Measurements from ENCODE around the gene TAF1A. TPM values are rescaled to one million over a fixed set of nuclear protein-coding genes. Genes with fewer than 3 reads are reported as not detected.
"Not testable (repeated sequence)": the region's sequence is repeated elsewhere in the genome, so short reads cannot be mapped to it uniquely, and the experiment has no call there.

Gene TAF1A
- total RNA-seq, 2 experiments from 2014 or later: 18.5 to 21.1 TPM

- intact Hi-C loops (cut with DNase I, micrococcal nuclease): loop anchor here (1.0 to 10.0 kb wide), 6 partner anchors 15 to 1174 kb away; partner anchors contain the start of gene DUSP10 (in 1 of the 2)
- ChIA-PET CTCF (interaction anchor here (0.8 to 3.9 kb wide), 4 partner anchors 15 to 34 kb away, joined by 3 to 39 read pairs (median 4); no protein-coding TSS in a partner anchor), POLR2A (interaction anchor here (1.1 kb wide), 1 partner anchor 94 kb away, joined by 3 read pairs; no protein-coding TSS in a partner anchor)
- Mint-ChIP-seq H3K4me1 (peaks cover 31% of the 10 kb centered on the region), H3K4me3 (peak overlapping the region; percentile 83), H3K36me3 (ENCODE audit: low read depth) (peaks cover 20% of the 10 kb centered on the region), H3K27ac (peak overlapping the region; percentile 65), H3K27me3 (peaks cover 7% of the 10 kb centered on the region), H3K9me3 (ENCODE audit: low read depth) (no peaks in the 10 kb centered on the region)
- DNase-seq (peak; percentile 39), ATAC-seq (no peak)
These were observed 29.3 kb upstream of the TAF1A start for GRCh38 chr1:222618880-222619596.

GRCh38 chr1:222618001-222618879, 28.5 kb upstream of the TAF1A start, which contains the start of gene MIA3:
MIA3 (plus strand) TSS chr1:222618097; CDS start chr1:222618111, 14 bp downstream.
- CTCF ChIA-PET: interaction anchor here (3.9 kb wide), 1 partner anchor 16 kb away, joined by 39 read pairs; no protein-coding TSS in a partner anchor
- H3K4me3 Mint-ChIP-seq: peak within 1 kb of the TSS; percentile 83
- peak within 1 kb of the TSS; percentile 88 for H3K27ac Mint-ChIP-seq
- peaks cover 15% of the 10 kb centered on the region for H3K36me3 Mint-ChIP-seq (ENCODE audit: low read depth)
- ATAC-seq: peak; percentile 46
- H3K9me3 Mint-ChIP-seq (ENCODE audit: low read depth): no peaks in the 10 kb centered on the region
- POLR2A ChIA-PET: interaction anchor here (1.1 kb wide), 1 partner anchor 95 kb away, joined by 3 read pairs; no protein-coding TSS in a partner anchor
- intact Hi-C loops (cut with DNase I, micrococcal nuclease): loop anchor here (1.0 to 10.0 kb wide), 6 partner anchors 16 to 1173 kb away; partner anchors contain the start of gene DUSP10 (in 1 of the 2)
- peaks cover 11% of the 10 kb centered on the region for H3K27me3 Mint-ChIP-seq
- H3K4me1 Mint-ChIP-seq: peaks cover 31% of the 10 kb centered on the region
- DNase-seq: peak; percentile 89

GRCh38 chr1:222617367-222617951, 27.7 kb upstream of the TAF1A start:
- no peaks in the 10 kb centered on the region for H3K9me3 Mint-ChIP-seq (ENCODE audit: low read depth)
- H3K4me3 Mint-ChIP-seq: peak overlapping the region; percentile 83
- intact Hi-C loops (cut with DNase I, micrococcal nuclease): loop anchor here (1.0 to 10.0 kb wide), 6 partner anchors 27 to 1173 kb away; partner anchors contain the start of genes AIDA (in 2 of the 2), BROX (in 2 of the 2), DUSP10 (in 1 of the 2) and TAF1A (in 1 of the 2)
- CTCF ChIA-PET: no interaction called here
- H3K27me3 Mint-ChIP-seq: peaks cover 11% of the 10 kb centered on the region
- peaks cover 9% of the 10 kb centered on the region for H3K36me3 Mint-ChIP-seq (ENCODE audit: low read depth)
- H3K27ac Mint-ChIP-seq: peak overlapping the region; percentile 88
- peak; percentile 95 for ATAC-seq
- DNase-seq: peak; percentile 94
- POLR2A ChIA-PET: no interaction called here
- peaks cover 31% of the 10 kb centered on the region for H3K4me1 Mint-ChIP-seq

- DNase-seq (no peak), ATAC-seq (no peak)
- no peaks in the 10 kb centered on the region for H3K9me3 Mint-ChIP-seq (ENCODE audit: low read depth)
- peaks cover 9% of the 10 kb centered on the region for H3K36me3 Mint-ChIP-seq (ENCODE audit: low read depth)
- H3K4me1 Mint-ChIP-seq: peaks cover 31% of the 10 kb centered on the region
- H3K27me3 Mint-ChIP-seq: peaks cover 13% of the 10 kb centered on the region
- H3K27ac Mint-ChIP-seq: no peak overlapping the region
- ChIA-PET CTCF (interaction anchor here (0.7 to 1.3 kb wide), 2 partner anchors 18 to 22 kb away, joined by 3 to 5 read pairs; no protein-coding TSS in a partner anchor), POLR2A (no interaction called here)
- intact Hi-C loops (cut with DNase I, micrococcal nuclease): loop anchor here (5.0 to 10.0 kb wide), 3 partner anchors 149 to 1172 kb away; partner anchors contain the start of gene DUSP10 (in 1 of the 2)
- no peak overlapping the region for H3K4me3 Mint-ChIP-seq
These were observed 26.8 kb upstream of the TAF1A start for GRCh38 chr1:222616525-222616924.

- H3K9me3 Mint-ChIP-seq (ENCODE audit: low read depth): no peaks in the 10 kb centered on the region
- H3K36me3 Mint-ChIP-seq (ENCODE audit: low read depth): peaks cover 2% of the 10 kb centered on the region
- H3K27ac Mint-ChIP-seq: no peak overlapping the region
- CTCF ChIA-PET: interaction anchor here (1.0 to 2.0 kb wide), 2 partner anchors 20 to 21 kb away, joined by 4 to 6 read pairs; no protein-coding TSS in a partner anchor
- intact Hi-C loops (cut with DNase I, micrococcal nuclease): loop anchor here in 1 of 2 experiments (10.0 kb wide), 2 partner anchors 869 to 1169 kb away; partner anchors contain the start of gene DUSP10
- H3K4me3 Mint-ChIP-seq: no peak overlapping the region
- peaks cover 5% of the 10 kb centered on the region for H3K4me1 Mint-ChIP-seq
- H3K27me3 Mint-ChIP-seq: peaks cover 16% of the 10 kb centered on the region
- DNase-seq: no peak
- POLR2A ChIA-PET: no interaction called here
- ATAC-seq: no peak
These were observed 23.9 kb upstream of the TAF1A start for GRCh38 chr1:222613627-222614026.

- Mint-ChIP-seq H3K27ac (no peak overlapping the region), H3K4me1 (no peaks in the 10 kb centered on the region), H3K36me3 (ENCODE audit: low read depth) (peaks cover 2% of the 10 kb centered on the region), H3K9me3 (ENCODE audit: low read depth) (no peaks in the 10 kb centered on the region), H3K27me3 (peaks cover 16% of the 10 kb centered on the region), H3K4me3 (no peak overlapping the region)
- no peak for ATAC-seq
- DNase-seq: no peak
- ChIA-PET CTCF (no interaction called here), POLR2A (no interaction called here)
- intact Hi-C loops (cut with DNase I, micrococcal nuclease): loop anchor here in 1 of 2 experiments (10.0 kb wide), 2 partner anchors 866 to 1166 kb away; partner anchors contain the start of gene DUSP10
These were observed 21.0 kb upstream of the TAF1A start for GRCh38 chr1:222610728-222611127.

- CTCF ChIA-PET: interaction anchor here (1.1 kb wide), 1 partner anchor 25 kb away, joined by 4 read pairs; no protein-coding TSS in a partner anchor
- H3K4me1 Mint-ChIP-seq; H3K27ac Mint-ChIP-seq; H3K36me3 Mint-ChIP-seq (ENCODE audit: low read depth); intact Hi-C loops (cut with DNase I, micrococcal nuclease); H3K4me3 Mint-ChIP-seq; H3K9me3 Mint-ChIP-seq (ENCODE audit: low read depth); H3K27me3 Mint-ChIP-seq; ATAC-seq; DNase-seq; POLR2A ChIA-PET: not testable (repeated sequence)
These were observed 19.4 kb upstream of the TAF1A start for GRCh38 chr1:222609111-222609510.

GRCh38 chr1:222606757-222607156, 17.0 kb upstream of the TAF1A start:
- Mint-ChIP-seq H3K27me3 (peaks cover 3% of the 10 kb centered on the region), H3K9me3 (ENCODE audit: low read depth) (no peaks in the 10 kb centered on the region), H3K27ac (no peak overlapping the region), H3K4me1 (no peaks in the 10 kb centered on the region), H3K36me3 (ENCODE audit: low read depth) (peaks cover 2% of the 10 kb centered on the region), H3K4me3 (no peak overlapping the region)
- no peak for DNase-seq
- ChIA-PET POLR2A (no interaction called here), CTCF (interaction anchor here (0.9 kb wide), 1 partner anchor 28 kb away, joined by 3 read pairs; no protein-coding TSS in a partner anchor)
- no peak for ATAC-seq
- intact Hi-C loops (cut with DNase I, micrococcal nuclease): no loop called here

GRCh38 chr1:222601257-222601656, 11.5 kb upstream of the TAF1A start:
- H3K36me3 Mint-ChIP-seq (ENCODE audit: low read depth): no peaks in the 10 kb centered on the region
- H3K9me3 Mint-ChIP-seq (ENCODE audit: low read depth): no peaks in the 10 kb centered on the region
- ChIA-PET POLR2A (no interaction called here), CTCF (no interaction called here)
- H3K4me1 Mint-ChIP-seq: no peaks in the 10 kb centered on the region
- ATAC-seq (no peak), DNase-seq (no peak)
- H3K27ac Mint-ChIP-seq: no peak overlapping the region
- H3K27me3 Mint-ChIP-seq: no peaks in the 10 kb centered on the region
- H3K4me3 Mint-ChIP-seq: no peak overlapping the region
- intact Hi-C loops (cut with DNase I, micrococcal nuclease): no loop called here

- POLR2A ChIA-PET: no interaction called here
- Mint-ChIP-seq H3K27me3 (no peaks in the 10 kb centered on the region), H3K4me1 (no peaks in the 10 kb centered on the region), H3K27ac (no peak overlapping the region), H3K9me3 (ENCODE audit: low read depth) (no peaks in the 10 kb centered on the region), H3K36me3 (ENCODE audit: low read depth) (no peaks in the 10 kb centered on the region), H3K4me3 (no peak overlapping the region)
- DNase-seq: no peak
- CTCF ChIA-PET: no interaction called here
- no peak for ATAC-seq
- intact Hi-C loops (cut with DNase I, micrococcal nuclease): no loop called here
These were observed 10.5 kb upstream of the TAF1A start for GRCh38 chr1:222600281-222600680.

- no peaks in the 10 kb centered on the region for H3K36me3 Mint-ChIP-seq (ENCODE audit: low read depth)
- no peak overlapping the region for H3K4me3 Mint-ChIP-seq
- CTCF ChIA-PET: no interaction called here
- intact Hi-C loops (cut with DNase I, micrococcal nuclease): no loop called here
- DNase-seq: no peak
- ATAC-seq: no peak
- no peaks in the 10 kb centered on the region for H3K9me3 Mint-ChIP-seq (ENCODE audit: low read depth)
- H3K4me1 Mint-ChIP-seq: no peaks in the 10 kb centered on the region
- no peaks in the 10 kb centered on the region for H3K27me3 Mint-ChIP-seq
- H3K27ac Mint-ChIP-seq: no peak overlapping the region
- POLR2A ChIA-PET: no interaction called here
These were observed 7.0 kb upstream of the TAF1A start for GRCh38 chr1:222596696-222597095.
